ENCODE measurements around the gene GMFB. TPM values are rescaled to one million over a fixed set of nuclear protein-coding genes. Genes with fewer than 3 reads are reported as not detected.

Gene GMFB
- total and polyA plus RNA-seq, 2 experiments from 2014 or later = 47.3 to 138 TPM

- no peak for DNase-seq (ENCODE audit: low spot score)
- Histone ChIP-seq H3K4me3 (no peak overlapping the region), H3K9me3 (ENCODE audit: low read depth) (no peaks in the 10 kb centered on the region), H3K79me2 (no peaks in the 10 kb centered on the region), H4K20me1 (ENCODE audit: insufficient read depth, poor library complexity, severe bottlenecking) (no peaks in the 10 kb centered on the region), H3K9me2 (replicated peaks; ENCODE audit: insufficient read depth) (no peaks in the 10 kb centered on the region), H3K27ac (no peak overlapping the region), H3K36me3 (replicated peaks; ENCODE audit: insufficient read depth, low read depth) (no peaks in the 10 kb centered on the region), H3K4me1 (ENCODE audit: insufficient read depth) (peaks cover 6% of the 10 kb centered on the region), H3K4me2 (no peak overlapping the region), H3K27me3 (no peaks in the 10 kb centered on the region), H2AFZ (no peak overlapping the region)
- no peak for TF ChIP-seq EZH2 (IDR thresholded peaks at IDR 0.05; ENCODE audit: borderline replicate concordance)
- TF ChIP-seq EZH2phosphoT487 (IDR thresholded peaks at IDR 0.05; ENCODE audit: low read depth, severe bottlenecking, unreplicated experiment) = no peak
- no peak for TF ChIP-seq CTCF (IDR thresholded peaks at IDR 0.05; ENCODE audit: poor library complexity)
- 95% methylated on average over 3 of the region's 3 CpGs for WGBS (ENCODE audit: low lambda C conversion rate, missing lambda C conversion rate)
Measured at GRCh38 chr14:54501480-54501879, 12.7 kb upstream of the GMFB start.

GRCh38 chr14:54500744-54501143 is 12.0 kb upstream of the GMFB start:
- peaks cover 6% of the 10 kb centered on the region for H3K4me1 ChIP-seq (ENCODE audit: insufficient read depth)
- 95% methylated on average over 3 of the region's 3 CpGs for WGBS (ENCODE audit: low lambda C conversion rate, missing lambda C conversion rate)
- no peaks in the 10 kb centered on the region for H4K20me1 ChIP-seq (ENCODE audit: insufficient read depth, poor library complexity, severe bottlenecking)
- no peak overlapping the region for H2AFZ ChIP-seq
- H3K4me2 ChIP-seq = no peak overlapping the region
- no peak overlapping the region for H3K27ac ChIP-seq
- H3K4me3 ChIP-seq = no peak overlapping the region
- no peaks in the 10 kb centered on the region for H3K9me2 ChIP-seq (replicated peaks; ENCODE audit: insufficient read depth)
- H3K27me3 ChIP-seq = no peaks in the 10 kb centered on the region
- H3K36me3 ChIP-seq (replicated peaks; ENCODE audit: insufficient read depth, low read depth) = no peaks in the 10 kb centered on the region
- no peak for TF ChIP-seq EZH2 (IDR thresholded peaks at IDR 0.05; ENCODE audit: borderline replicate concordance)
- H3K79me2 ChIP-seq = no peaks in the 10 kb centered on the region
- no peaks in the 10 kb centered on the region for H3K9me3 ChIP-seq (ENCODE audit: low read depth)
- no peak for DNase-seq (ENCODE audit: low spot score)

GRCh38 chr14:54498579-54498978 is 9.8 kb upstream of the GMFB start:
- Histone ChIP-seq H3K27ac (peak overlapping the region; percentile 70), H2AFZ (no peak overlapping the region), H3K36me3 (replicated peaks; ENCODE audit: insufficient read depth, low read depth) (no peaks in the 10 kb centered on the region), H3K4me1 (ENCODE audit: insufficient read depth) (peaks cover 6% of the 10 kb centered on the region), H3K79me2 (no peaks in the 10 kb centered on the region), H3K9me2 (replicated peaks; ENCODE audit: insufficient read depth) (no peaks in the 10 kb centered on the region), H3K9me3 (ENCODE audit: low read depth) (no peaks in the 10 kb centered on the region), H4K20me1 (ENCODE audit: insufficient read depth, poor library complexity, severe bottlenecking) (no peaks in the 10 kb centered on the region), H3K4me2 (peak overlapping the region; percentile 54), H3K27me3 (no peaks in the 10 kb centered on the region), H3K4me3 (no peak overlapping the region)
- WGBS (ENCODE audit: low lambda C conversion rate, missing lambda C conversion rate) = 84% methylated on average over 7 of the region's 7 CpGs
- TF ChIP-seq EZH2 (IDR thresholded peaks at IDR 0.05; ENCODE audit: borderline replicate concordance) (no peak), EZH2phosphoT487 (IDR thresholded peaks at IDR 0.05; ENCODE audit: low read depth, severe bottlenecking, unreplicated experiment) (no peak)
- DNase-seq (ENCODE audit: low spot score) = no peak

GRCh38 chr14:54498095-54498531 is 9.3 kb upstream of the GMFB start:
- Histone ChIP-seq H3K9me3 (ENCODE audit: low read depth) (no peaks in the 10 kb centered on the region), H3K9me2 (replicated peaks; ENCODE audit: insufficient read depth) (no peaks in the 10 kb centered on the region), H3K4me3 (no peak overlapping the region), H2AFZ (no peak overlapping the region), H3K79me2 (no peaks in the 10 kb centered on the region), H3K4me2 (peak overlapping the region; percentile 54), H3K27ac (peak overlapping the region; percentile 70), H3K27me3 (no peaks in the 10 kb centered on the region), H3K36me3 (replicated peaks; ENCODE audit: insufficient read depth, low read depth) (no peaks in the 10 kb centered on the region), H4K20me1 (ENCODE audit: insufficient read depth, poor library complexity, severe bottlenecking) (no peaks in the 10 kb centered on the region), H3K4me1 (ENCODE audit: insufficient read depth) (peaks cover 6% of the 10 kb centered on the region)
- whole genome bisulfite sequencing (ENCODE audit: low lambda C conversion rate, missing lambda C conversion rate) = 62% methylated on average over 5 of the region's 5 CpGs
- DNase-seq (ENCODE audit: low spot score) = no peak
- TF ChIP-seq EZH2phosphoT487 (IDR thresholded peaks at IDR 0.05; ENCODE audit: low read depth, severe bottlenecking, unreplicated experiment) (no peak), CTCF (IDR thresholded peaks at IDR 0.05; ENCODE audit: poor library complexity) (no peak), EZH2 (IDR thresholded peaks at IDR 0.05; ENCODE audit: borderline replicate concordance) (no peak)

All from hepatocyte (in vitro differentiated cells).